Astrocyte (in vitro differentiated cells and primary cell): Measurements from ENCODE around the gene OSR1.
"Not testable (repeated sequence)": the region's sequence is repeated elsewhere in the genome, so short reads cannot be mapped to it uniquely, and the experiment has no call there.

Experiments used
- EZH2 ChIP-seq: IDR thresholded peaks from 2 replicates; pipeline ENCODE4 v1.6.1; 2012; ENCODE audit warnings: mild to moderate bottlenecking, low read length, inconsistent platforms; ENCODE audit not compliant: insufficient read depth
- TF ChIP-seq, protein P1 (sequence below): IDR thresholded peaks from 2 replicates; pipeline ENCODE4 v1.5.1; 2011; ENCODE audit warnings: low read depth, mild to moderate bottlenecking, inconsistent platforms, low read length, moderate library complexity; ENCODE audit not compliant: insufficient read depth

DNA sequence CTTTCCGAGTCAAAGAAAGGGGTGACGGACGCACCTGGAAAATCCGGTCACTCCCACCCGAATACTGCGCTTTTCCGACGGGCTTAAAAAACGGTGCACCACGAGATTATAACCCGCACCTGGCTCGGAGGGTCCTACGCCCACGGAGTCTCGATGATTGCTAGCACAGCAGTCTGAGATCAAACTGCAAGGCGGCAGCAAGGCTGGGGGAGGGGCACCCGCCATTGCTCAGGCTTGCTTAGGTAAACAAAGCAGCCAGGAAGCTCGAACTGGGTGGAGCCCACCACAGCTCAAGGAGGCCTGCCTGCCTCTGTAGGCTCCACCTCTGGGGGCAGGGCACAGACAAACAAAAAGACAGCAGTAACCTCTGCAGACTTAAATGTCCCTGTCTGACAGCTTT is 52.4 kb downstream of the OSR1 start:
- TF ChIP-seq EZH2, result not testable (repeated sequence)
- TF ChIP-seq, protein P1, sequence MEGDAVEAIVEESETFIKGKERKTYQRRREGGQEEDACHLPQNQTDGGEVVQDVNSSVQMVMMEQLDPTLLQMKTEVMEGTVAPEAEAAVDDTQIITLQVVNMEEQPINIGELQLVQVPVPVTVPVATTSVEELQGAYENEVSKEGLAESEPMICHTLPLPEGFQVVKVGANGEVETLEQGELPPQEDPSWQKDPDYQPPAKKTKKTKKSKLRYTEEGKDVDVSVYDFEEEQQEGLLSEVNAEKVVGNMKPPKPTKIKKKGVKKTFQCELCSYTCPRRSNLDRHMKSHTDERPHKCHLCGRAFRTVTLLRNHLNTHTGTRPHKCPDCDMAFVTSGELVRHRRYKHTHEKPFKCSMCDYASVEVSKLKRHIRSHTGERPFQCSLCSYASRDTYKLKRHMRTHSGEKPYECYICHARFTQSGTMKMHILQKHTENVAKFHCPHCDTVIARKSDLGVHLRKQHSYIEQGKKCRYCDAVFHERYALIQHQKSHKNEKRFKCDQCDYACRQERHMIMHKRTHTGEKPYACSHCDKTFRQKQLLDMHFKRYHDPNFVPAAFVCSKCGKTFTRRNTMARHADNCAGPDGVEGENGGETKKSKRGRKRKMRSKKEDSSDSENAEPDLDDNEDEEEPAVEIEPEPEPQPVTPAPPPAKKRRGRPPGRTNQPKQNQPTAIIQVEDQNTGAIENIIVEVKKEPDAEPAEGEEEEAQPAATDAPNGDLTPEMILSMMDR, result not testable (repeated sequence)
